TTC549 (cell line): Measurements from ENCODE around the gene FAM120AOS.
"Not testable (repeated sequence)": the region's sequence is repeated elsewhere in the genome, so short reads cannot be mapped to it uniquely, and the experiment has no call there.

Experiments used
- FAIRE-seq: peaks from 2 replicates; lab custom pipeline; 2012; peaks lifted over from hg19 to GRCh38; lab: Jason Lieb, UNC

FAM120AOS gene

GRCh38 chr9:93467062-93467416 is 13.7 kb upstream of the FAM120AOS start:
- no peak for FAIRE-seq

GRCh38 chr9:93466416-93467061 is 13.2 kb upstream of the FAM120AOS start:
- FAIRE-seq = no peak

GRCh38 chr9:93465855-93466254 is 12.5 kb upstream of the FAM120AOS start:
- FAIRE-seq = no peak

DNA sequence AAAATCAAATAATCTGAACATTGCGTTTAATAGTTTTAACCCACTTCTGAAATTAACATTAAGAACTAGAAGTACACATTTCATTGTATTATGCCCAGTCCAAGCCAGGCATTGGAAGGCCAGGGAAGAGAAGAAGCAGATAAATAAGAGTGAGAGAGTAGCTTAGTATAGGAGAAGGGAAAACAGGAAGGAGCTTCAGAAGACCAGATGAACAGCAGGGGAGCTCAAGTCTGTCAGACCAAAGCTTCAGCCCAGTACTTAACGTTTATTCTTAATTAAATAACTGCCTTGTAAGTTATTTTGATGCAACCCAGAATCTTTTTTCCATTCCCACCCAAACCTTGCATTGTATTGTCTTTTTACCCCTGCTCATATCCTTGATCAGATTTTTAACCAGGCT is 11.5 kb upstream of the FAM120AOS start:
- no peak for FAIRE-seq

- FAIRE-seq = no peak
Measured at GRCh38 chr9:93464395-93464794, 11.0 kb upstream of the FAM120AOS start.

GRCh38 chr9:93463638-93464248 is 10.4 kb upstream of the FAM120AOS start:
- FAIRE-seq = no peak

- no peak for FAIRE-seq
Measured at GRCh38 chr9:93461821-93462220, 8.4 kb upstream of the FAM120AOS start.

- no peak for FAIRE-seq
Measured at GRCh38 chr9:93461414-93461743, 8.0 kb upstream of the FAM120AOS start.

DNA sequence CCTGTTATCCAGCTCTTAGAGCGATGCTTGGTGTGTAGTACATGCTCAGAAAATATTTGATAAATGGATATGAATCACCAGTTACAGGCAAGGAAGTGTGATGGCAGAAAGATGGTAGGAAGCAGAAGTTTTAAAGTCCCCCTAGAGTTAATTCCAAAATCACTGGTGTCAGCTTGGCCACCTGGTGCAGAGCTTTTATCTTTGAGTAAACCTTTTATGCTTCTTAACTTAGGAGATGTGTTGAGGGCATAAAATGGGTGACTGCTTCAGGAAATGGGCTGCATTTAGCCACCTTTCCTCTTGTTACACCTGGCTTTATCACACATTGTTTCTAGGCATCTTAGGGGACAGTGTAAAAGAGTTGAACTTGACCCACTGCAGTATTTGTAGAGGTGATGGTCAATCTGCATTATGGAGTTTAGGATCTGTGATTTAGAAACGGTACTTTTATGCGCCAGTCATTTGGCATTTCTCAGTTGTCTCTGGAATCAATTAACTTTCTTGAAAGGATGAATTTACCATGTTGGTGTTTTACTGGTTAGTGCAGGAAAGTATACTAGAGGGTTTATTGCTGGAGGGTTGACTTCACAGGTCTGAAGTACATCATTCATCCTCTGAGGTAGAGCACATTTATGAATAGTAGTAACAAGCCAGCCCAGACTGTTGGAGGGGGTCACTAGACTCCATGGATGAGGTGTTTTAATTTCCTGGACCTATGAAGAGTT is 7.5 kb upstream of the FAM120AOS start:
- FAIRE-seq = no peak

DNA sequence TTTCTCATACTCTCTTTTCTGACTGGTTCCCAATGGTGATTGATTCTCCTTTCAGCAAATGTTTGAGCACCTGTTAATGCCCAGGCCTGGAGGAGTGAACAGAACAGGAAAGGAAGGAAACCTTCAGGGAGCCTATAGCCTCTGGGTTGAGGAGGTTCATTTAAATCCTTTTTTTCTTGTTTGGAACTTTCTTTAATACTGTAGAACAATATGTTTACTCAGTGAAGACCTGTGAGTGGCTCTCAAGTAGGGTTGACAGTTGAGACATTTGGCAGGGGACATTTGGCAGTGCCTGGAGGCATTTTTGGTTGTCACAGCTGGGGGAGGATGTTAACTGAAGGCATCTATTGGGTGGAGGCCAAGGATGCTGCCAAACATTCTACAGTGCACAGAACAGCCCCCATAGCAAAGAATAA is 6.1 kb upstream of the FAM120AOS start:
- FAIRE-seq = no peak

DNA sequence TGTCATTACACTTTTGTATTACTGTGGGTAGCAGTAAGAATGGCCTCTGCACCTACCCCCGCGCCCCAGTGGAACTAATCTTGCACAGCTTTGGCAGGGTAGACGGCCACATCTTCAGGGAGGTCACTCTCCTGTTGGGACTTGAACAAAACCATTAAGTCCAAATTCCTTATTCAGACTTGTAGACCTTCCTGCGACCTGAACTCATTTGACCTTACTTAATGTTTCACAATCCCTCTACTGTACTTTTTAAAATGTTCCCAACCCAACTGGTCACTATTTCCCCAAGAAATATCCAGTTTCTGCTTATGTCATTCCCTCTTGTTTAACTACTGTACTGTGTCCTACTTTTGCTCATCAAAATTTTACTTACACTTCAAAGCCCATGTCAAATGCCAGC is 5.3 kb upstream of the FAM120AOS start:
- no peak for FAIRE-seq

DNA sequence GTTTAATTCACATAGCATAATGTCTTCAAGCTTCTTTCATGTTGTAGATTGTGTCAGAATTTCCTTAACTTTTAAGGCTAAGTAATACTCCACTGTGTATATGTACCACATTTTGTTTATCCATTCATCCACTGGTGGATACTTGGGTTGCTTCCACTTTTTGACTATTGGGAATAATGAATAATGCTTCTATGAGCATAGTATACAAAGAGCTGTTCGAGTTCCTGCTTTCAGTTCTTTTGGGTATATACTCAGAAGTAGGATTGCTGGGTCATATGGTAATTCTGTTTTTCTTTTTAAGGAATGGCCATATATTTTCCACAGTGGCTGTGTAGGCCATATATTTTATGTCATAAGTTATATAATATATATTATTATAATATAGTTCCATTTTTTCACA is 3.6 kb upstream of the FAM120AOS start:
- FAIRE-seq = no peak

DNA sequence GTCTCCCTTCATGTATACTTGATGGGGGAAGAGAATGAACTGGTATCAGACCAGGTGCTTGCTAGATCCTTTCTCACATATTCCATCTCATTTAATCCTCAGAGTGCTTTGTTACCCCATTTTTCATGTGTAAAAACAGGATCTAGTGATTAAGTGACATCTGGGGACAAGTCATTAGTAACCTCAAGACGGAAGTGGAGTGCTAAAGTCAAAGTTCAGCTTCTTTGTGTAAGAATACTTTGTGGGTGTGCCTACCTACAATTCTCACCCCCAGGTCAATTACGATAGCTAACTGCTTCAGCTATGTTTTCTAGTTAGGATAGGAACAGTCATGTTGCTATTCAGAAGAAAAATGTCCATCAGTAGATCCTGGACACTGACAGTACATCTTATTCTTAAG is 3.1 kb upstream of the FAM120AOS start:
- FAIRE-seq = no peak

DNA sequence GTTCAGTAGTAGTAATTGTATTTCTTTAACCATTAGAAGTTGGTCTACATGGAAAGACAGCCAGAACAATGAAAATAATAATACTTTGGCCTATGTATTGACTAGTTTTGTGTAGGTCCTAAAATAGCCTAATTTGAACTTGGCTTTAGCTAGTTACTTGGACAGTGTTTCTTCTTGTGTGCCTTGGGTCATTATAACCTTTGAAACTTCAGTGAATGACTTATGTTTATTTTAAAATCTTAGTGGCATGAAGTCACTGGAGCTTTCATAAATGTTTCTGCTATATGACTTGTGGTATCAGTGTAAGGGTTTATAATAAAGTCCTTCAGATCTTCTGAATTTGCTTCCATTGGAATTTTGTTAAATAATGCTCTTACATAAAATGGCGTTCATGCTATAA is 2.6 kb upstream of the FAM120AOS start:
- FAIRE-seq = no peak

DNA sequence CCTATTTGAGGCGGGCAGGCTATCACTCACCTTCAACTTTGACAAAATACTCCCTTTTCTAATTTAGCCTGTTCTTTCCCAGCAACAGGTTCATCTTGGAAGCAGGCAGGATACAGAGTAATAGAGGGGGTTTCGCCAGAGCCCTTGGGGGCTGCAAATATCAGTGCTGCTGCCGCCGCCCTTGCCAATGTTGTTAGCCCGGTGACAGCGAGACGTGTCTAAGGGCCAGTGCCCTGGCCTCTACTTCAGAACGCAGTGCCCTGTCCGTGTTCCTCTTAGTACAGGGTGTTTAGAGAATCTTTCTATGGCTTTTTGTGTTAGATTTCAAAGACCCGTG is 703 bp downstream of the FAM120AOS start:
- FAIRE-seq = no peak

- no peak for FAIRE-seq
Measured at GRCh38 chr9:93451849-93452709, 1.3 kb downstream of the FAM120AOS start.

DNA sequence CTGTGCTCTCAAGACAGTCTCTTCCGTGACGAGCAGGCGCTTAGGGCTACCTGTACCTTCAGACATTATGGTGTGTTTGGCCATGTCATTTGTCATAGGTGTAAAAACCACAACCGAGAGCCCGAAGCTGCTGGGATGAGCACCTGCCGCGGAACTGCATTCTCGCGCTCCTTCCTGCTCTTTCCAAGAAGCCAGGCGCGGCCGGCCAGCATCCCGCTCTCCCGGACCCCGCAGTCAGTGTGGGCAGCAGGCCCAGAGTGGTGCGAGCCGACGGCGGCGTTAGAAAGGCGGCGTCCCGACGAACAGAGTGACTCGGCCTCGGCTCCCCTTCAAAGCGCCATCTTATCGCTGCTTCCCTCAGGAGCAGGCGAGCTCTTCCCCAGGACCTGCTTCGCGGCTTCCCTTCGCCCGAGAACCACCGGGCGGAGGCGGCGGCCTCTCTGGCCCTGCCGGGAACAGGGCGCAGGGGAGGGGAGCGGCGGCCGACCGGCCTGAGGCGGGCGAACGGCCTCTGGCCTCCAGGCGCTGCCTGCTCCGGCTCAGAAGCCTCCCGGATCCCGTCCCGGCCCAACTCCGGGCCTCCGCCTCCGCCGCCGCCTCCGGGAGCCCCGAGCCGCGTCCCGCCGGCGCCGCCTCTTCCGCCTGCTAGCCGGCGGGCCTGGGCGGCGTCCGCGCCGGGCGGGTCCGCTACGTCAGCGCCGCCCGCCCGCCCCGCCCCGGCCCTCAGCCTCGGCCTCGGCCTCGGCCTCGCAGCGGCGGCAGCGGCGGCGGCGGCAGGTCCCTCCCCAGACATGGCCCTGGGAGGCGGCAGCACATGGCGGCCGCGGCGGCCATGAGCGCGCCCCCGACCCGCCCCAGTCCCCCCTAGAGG is 2.2 kb downstream of the FAM120AOS start, which contains the start of gene FAM120A:
FAM120A (plus strand) TSS at position 741 of the 871 bp plus-strand sequence. CDS start 231 bp downstream, outside the sequence.
- FAIRE-seq = no peak

DNA sequence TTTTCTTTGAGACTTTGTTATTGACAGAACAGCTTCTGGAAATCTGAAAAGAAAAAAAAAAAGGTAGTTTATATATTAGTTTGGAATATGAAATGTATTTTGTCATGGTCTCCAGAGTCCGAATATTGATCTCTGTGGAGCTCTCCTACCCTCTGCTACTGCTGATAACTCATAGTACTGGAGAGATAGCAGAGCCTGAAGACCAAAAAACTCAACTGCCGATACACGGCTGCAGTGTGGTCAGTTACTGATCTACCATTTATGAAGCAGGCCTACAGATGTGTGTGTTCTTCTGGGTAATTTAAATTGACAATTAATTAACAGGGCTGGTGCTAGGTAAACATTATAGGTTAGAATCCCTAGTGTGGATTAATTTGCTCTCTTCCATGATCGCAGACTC is 5.7 kb downstream of the FAM120AOS start:
- FAIRE-seq = no peak

- FAIRE-seq = no peak
Measured at GRCh38 chr9:93446073-93446472, 7.3 kb downstream of the FAM120AOS start.

GRCh38 chr9:93440896-93441580 is 12.3 kb downstream of the FAM120AOS start:
- no peak for FAIRE-seq

GRCh38 chr9:93439301-93439700 is 14.1 kb downstream of the FAM120AOS start:
- not testable (repeated sequence) for FAIRE-seq
